HL-60/S4 treated with phorbol 12-myristate 13-acetate at 8.2 ng/mL for 4 days and 3 days (cell line): Measurements from ENCODE around the gene SBF1.
"Not testable (repeated sequence)": the region's sequence is repeated elsewhere in the genome, so short reads cannot be mapped to it uniquely, and the experiment has no call there.

Experiments used
- in situ Hi-C: fragments of 300-500 bp; cut with MboI; formaldehyde crosslinking; loops from 2 replicates; pipeline ENCODE4 v1.15.0; 2022; ENCODE audit warnings: low sequenced_read_pairs

Gene SBF1

GRCh38 chr22:50432131-50432876 is 42.5 kb downstream of the SBF1 start:
- in situ Hi-C loops, result no loop called here

DNA sequence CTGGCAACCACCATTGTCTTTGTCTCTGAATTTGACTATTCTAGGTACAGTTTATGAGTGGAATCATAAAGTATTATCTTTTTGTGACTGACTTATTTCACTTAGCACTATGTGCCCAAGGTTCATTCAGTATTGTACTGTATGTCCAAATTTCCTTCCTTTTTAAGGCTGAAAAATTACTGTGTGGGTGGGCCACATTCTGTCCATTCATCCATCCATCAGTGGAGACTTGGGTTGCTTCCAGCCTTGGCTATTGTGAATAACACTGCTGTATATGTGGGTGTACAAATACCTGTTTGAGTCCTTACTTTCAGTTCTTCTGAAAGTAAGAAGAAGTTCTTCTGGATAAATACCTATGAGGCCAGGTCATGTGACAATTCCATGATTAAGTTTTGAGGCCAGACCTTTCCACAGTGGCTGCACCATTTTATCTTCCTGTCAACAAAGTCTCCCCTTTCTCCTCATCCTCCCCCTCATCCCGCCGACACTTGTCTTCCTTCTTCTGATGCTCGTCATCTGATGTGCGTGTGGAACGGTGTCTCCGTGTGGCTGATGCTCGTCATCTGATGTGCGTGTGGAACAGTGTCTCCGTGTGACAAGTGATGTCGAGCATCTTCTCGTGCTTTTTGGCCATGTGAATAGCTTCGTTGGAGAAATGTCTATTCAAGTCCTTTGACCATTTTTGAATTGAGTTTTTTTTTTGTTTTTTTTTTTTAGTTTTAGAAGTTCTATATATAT is 49.5 kb downstream of the SBF1 start:
- in situ Hi-C loops, result no loop called here

- in situ Hi-C loops, result no loop called here
Measured at GRCh38 chr22:50423956-50424355, 50.9 kb downstream of the SBF1 start.

GRCh38 chr22:50422961-50423815 is 51.6 kb downstream of the SBF1 start:
- in situ Hi-C loops, result no loop called here

GRCh38 chr22:50422046-50422445 is 52.8 kb downstream of the SBF1 start:
- in situ Hi-C loops, result no loop called here

- in situ Hi-C loops, result no loop called here
Measured at GRCh38 chr22:50420581-50420980, 54.3 kb downstream of the SBF1 start.

- in situ Hi-C loops, result no loop called here
Measured at GRCh38 chr22:50420015-50420414, 54.8 kb downstream of the SBF1 start.

GRCh38 chr22:50419116-50419515 is 55.7 kb downstream of the SBF1 start:
- in situ Hi-C loops, result no loop called here

DNA sequence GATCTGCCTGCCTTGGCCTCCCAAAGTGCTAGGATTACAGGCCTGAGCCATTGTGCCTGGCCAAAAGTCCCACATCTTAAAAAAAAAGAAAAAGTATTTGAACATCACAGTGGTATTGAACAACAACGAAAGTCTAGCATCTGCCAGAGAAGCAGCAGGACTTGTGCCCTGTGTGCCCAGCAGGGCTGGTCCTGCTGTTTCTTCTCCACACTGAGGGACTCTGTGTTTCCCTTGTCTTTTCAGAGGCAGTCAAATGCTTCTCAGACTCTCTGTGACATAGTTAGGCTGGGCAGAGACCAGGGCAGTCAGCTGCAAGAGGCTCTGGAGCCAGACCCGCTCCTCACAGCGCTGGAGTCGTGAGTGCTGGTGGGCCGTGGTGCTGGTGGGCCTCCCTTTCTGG is 56.2 kb downstream of the SBF1 start:
- in situ Hi-C loops, result no loop called here

GRCh38 chr22:50417411-50418210 is 57.2 kb downstream of the SBF1 start:
- in situ Hi-C loops, result no loop called here

DNA sequence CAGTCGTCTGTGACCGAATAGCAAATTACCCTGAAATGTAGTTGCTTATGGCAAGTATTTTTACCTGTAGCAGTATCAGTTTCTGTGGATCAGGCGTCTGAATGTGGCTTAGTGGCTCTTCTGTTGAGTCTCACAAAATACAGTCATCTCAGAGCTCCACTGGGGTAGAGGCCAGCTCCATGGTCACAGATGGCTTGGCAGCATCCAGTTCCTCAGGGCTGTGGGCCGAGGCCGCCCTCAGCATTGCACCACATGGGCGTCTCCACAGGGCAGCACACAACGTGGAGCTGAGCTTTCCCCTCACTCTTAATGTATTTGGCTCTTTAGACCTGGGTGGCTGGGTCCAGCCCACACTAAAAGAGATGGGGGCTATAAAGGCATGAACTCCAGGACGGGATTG is 57.8 kb downstream of the SBF1 start:
- in situ Hi-C loops, result no loop called here

DNA sequence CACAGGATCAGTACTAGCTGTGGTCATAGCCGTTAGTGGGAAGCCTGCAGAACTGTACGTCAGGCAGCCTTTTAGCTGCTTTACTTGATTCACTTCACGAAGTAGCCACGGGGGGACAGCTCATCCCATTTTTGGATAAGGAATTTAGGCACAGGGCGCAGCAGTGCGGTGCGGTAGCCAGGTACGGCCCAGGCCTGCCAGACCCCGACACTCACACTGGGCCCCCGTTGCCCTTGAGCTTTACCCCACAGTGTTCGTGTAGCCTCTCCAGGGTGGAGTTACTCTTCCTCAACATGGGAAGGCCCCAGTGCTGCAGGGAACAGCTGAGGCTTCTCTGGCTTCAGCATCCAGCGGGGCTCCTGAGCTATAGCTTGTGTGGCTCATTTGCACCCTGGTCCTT is 59.4 kb downstream of the SBF1 start:
- in situ Hi-C loops, result no loop called here

DNA sequence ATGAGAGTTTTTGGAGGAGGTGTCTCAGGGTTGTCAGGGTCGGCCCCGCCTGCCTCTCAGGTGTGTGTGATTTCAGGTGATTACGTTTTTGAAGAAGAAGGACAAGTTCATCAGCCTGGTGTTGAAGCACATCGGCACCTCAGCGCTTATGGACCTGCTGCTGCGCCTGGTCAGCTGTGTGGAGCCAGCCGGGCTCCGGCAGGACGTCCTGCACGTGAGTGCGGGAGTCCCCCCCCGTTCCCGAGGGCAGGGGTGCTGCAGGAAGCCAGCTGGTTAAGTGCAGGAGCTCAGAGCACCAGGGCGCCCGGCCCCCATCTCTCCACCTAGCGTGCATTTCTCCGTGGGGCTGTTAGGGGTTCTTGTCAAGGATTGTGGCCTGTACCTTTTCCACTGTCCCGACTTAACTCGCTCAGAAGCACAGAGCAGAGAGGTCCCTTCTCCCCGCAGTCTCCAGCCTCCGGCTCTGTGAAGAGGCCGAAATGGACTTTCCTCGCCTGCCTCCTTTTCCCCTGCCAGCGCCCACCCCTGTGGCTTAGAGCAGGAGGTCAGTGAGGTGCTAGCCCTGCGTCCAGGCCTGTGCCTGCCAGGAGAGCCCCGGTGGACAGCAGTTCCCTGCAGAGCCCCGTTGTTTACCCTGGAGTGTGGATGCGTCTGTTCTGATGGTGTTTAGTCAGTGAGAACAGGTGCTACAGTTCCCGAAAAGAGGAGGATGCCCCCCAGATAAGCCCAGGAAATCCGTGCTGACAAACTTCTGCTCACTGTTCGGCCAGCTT is 60.2 kb downstream of the SBF1 start:
- in situ Hi-C loops, result no loop called here

DNA sequence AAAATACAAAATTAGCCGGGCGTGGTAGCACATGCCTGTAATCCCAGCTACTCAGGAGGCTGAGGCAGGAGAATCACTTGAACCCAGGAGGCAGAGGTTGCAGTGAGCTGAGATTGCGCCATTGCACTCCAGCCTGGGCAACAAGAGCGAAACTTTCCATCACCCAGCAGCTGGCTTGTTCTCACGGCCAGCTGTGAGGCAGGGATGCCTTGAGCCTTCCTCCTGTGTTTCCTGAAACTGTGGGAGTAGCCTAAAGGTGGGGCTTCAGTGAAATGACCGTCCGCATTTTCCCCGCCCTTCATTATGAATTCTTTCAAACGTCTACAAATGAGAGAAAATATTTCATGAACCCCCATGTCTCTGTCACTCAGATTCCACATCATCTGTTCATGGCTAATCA is 65.9 kb downstream of the SBF1 start:
- in situ Hi-C loops, result not testable (repeated sequence)

DNA sequence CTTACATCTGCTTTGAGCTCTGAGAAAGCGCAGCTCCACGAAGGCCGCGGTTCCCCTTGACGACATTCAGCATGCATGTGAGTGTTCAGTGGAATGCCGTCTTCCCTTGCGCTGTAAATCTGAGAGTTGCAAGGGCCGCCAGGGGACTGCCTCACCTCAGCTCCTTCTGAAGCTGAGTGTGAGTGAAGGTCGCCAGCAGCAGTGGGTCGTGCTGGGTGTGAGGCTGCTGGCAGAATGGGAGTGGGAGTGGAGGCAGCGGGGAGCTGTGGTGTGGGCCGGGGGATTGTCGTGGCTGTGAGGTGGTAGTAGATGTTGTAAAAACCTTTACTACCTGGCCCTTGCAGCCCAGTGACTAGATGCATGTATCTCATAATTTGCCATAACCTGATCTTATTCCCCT is 66.5 kb downstream of the SBF1 start:
- in situ Hi-C loops, result no loop called here

DNA sequence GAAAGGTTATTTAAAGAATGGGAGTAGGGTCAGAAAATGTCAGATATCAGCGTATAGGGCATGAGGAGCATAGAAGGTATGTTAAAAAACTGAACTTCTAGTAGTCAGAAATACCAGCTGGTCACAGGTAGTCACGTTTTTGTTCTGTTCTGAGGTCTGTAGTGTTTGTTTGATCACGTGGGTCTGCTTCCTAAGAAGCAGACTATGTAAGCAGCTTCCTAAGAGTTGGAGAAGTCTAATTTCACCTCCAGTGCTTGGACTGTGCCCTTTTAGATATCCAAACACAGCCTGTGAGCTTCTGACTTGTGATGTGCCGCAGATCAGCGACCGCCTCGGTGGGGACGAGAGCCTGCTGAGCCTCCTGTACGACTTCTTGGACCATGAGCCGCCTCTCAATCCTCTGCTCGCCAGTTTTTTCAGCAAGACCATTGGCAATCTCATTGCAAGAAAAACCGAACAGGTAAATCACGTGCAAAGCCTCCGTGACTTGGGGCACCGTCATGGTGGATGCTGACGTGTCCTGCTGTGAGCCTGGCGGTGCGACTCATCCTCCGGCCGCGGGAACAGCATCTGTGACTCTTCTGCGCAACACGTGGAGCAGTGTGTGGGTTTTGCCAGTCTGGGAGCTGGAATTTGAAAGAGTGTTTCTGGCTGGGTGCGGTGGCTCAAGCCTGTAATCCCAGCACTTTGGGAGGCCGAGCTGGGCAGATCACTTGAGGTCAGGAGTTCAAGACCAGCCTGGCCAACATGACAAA is 68.2 kb downstream of the SBF1 start:
- in situ Hi-C loops, result no loop called here

DNA sequence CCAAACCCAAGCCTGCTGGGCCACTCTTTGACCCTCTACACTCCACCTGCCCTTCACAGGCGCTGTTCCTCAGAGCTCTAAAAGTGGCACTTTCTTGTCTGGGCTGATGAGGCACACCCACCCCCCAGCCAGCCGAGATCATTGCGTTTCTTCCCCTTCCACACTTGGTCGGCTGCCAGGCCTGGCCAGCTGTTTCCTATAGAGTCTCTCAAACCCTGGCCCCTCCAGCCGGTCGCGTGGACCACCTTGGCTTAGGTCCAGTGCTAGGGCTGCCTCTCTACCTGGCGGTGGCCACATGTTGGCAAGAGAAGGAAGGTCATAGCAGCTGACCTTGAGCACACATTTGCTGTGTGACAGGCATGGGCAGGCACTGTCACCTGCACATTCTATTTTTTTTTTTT is 71.1 kb downstream of the SBF1 start:
- in situ Hi-C loops, result no loop called here

GRCh38 chr22:50401907-50402306 is 72.9 kb downstream of the SBF1 start:
- in situ Hi-C loops, result no loop called here

DNA sequence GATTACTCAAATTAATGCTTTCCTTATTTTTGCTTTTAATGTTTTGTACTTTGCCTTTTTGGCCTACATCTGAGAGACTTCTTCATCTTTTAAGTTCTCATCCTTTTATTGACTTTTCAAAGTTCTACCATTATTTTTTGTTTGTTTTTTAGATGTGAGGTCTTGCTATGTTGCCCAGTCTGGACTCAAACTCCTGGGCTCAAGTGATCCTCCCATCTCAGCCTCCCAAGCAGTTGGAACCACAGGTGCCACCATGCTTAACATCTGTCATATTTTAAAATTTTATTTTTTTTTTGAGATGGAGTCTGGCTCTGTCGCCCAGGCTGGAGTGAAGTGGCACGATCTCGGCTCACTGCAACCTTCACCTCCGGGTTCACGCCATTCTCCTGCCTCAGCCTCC is 73.9 kb downstream of the SBF1 start:
- in situ Hi-C loops, result no loop called here
